Erythroblast (primary cell): ENCODE results near the gene ITGB7.

Experiments
- DNase-seq, 2 experiments: peaks; one replicate each; lab custom pipeline; 2025; lab: John Stamatoyannopoulos, UW
- GATA1 ChIP-seq: IDR thresholded peaks from 2 replicates; pipeline ENCODE4 v1.6.1; 2011; ENCODE audit warnings: low read depth, mild to moderate bottlenecking, control low read depth, low read length, moderate library complexity
- POLR2A ChIP-seq: IDR thresholded peaks from 2 replicates; pipeline ENCODE4 v1.6.1; 2011; ENCODE audit warnings: mild to moderate bottlenecking, low read length

Gene ITGB7

DNA sequence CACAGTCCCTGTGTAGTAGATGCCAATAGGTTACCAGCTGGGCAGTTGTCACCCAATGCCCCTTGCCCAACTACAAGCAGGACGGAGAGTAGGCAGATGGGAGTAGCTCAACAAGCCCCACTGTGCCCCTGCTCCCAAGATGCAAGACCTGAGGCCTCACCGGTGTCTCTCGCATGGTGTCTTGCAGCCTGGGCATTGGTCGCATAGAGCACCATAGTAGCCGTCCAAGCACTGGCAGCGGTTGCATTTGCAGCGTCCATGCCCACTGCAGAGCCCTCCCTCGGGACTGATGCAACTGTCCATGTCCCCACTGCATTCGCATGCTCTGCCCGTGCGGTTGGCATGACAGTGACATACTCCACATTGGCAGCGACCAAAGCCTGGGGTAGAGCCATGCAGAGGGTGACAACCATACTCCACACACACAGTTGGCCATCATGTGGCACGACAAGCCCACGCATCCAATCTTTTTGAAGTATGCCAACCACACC, 14.5 kb downstream of the ITGB7 start:
- TF ChIP-seq POLR2A (peak; percentile 26), GATA1 (no peak)
- no peak for DNase-seq

DNA sequence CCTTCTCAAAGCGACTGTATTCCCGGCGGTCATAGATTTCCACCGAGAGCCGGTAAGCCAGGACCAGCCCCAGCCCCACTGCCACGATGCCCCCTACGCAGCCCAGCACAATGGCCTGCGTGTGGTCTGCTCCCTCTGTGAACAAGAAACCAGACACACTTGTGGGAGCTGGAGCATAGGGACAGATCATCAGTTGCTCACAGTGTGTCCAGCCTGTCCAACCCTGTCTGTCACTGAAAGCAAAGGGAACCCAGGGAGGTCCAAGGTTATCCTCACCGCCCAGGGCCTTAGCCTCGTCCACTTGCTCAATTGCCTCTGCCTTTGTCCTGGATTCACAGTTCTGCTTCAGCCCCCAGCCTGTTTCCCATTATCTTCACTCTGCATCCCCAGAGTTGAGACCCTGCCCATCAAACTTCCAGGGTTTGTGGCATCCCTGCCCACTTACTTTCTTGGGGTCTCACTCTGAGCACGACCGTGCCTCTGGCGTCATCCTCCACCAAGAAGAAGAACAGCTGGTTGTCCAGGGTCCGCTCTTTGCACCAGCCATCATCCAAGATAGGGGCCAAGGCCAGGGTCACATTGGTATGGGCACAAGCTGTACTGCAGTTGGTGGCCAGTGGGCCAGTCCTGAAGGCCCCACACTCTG, 15.0 kb downstream of the ITGB7 start:
- TF ChIP-seq POLR2A (peak; percentile 11), GATA1 (no peak)
- DNase-seq: no peak

DNA sequence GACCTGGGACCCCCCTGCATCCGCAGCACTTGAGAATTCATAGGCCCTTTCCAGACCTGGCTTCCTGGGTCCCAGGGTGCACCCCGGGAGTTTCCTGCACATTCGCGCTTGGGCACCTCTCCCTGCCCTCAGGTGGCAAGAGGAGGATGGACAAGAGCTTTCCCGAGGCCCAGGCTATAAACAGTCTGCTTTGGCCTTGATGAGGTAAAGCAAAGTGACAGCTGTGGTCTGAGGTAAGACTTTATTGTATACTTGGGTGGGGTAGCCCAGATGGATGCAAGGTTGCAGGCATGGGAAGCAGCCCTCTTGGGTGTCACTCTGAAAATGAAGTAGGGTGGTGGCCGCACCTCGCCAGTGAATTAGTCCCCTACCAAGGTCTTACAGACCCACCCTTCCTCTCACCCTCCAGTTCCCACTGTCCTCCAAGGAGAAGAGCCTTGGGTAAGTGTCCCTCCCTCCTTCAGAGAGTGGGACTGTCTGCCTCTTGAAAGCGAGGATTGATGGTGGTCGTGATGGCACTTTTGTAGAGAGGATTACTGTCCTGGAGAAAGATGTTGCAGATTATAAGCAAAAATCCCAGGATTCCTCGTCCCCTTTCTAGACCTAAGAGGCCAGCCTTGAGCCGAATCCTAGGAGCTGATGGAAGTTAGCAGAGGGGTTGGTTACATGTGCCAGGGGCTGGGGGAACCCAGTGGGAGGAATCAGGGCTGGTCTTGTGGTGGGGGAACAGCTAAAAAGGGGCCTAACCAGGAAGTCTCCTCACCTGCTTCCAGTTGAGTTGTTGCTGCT, 15.8 kb downstream of the ITGB7 start:
- no peak for TF ChIP-seq GATA1
- TF ChIP-seq POLR2A: no peak
- no peak for DNase-seq

DNA sequence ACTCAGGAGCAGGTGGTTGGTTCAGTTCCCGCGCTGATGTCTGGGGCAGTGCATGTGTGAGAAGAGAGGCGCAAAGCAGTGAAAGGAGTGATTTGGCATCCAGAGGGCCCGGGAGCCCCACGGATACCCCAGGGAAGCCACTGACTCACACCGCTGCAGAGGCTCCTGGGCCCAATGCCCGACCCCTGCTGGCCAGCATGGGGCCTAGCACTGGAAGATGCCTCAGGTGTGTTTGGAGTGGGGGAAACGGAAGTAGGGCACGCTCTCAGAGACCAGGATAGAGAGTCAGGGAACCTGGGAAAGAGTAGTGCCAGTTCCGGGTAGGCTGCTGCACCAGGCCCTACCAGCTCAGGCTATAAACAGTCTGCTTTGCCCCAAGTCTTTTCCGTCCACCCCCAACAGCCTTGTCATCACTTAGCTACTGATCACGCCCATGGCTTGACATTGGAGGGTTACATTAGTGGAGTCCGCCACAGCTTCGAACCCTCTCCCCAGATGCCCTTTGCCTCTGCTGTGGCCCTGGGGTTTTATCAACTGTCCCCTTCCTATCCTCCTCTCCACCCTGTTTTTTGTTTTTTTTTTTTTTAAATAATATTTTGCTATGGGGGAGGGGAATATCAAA, 16.8 kb downstream of the ITGB7 start:
- TF ChIP-seq GATA1 (no peak), POLR2A (peak; percentile 23)
- peak; percentile 47 to 54 for DNase-seq

DNA sequence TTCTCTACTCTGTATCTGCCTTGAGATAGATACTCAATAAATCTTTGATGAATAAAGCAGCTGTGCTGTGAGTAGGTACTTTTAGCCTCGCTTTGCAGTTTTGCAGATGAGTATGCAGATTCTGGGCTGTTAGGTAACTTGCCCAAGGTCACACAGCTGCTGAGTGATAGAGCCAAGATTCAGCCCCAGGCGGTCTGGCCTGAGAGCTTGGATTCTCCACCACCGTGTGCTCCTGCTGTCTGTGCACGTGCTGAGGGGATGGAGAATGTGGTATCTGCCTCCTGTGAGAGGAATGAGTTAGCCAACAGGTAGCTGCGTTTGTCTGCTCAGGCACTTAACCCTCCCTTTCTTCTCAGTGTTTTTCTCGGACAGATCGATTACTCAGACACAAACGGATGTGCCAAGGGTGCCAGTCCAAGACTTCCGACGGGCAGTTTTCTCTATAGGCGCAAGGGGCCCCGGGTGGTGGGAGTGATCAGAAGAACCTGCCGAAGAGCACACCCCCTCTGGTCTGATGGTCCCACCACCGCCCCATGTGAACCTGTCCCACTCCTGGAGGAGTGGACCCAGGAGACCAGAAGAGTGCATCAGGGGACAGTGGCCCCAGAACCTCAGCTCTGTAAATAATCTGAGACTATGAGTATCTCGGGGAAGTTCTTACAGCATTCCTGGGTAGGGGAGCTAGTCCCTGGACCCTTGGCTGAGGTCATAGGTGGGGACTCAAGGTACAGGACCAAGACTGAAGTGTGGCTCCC, 19.7 kb downstream of the ITGB7 start:
- TF ChIP-seq POLR2A (no peak), GATA1 (no peak)

DNA sequence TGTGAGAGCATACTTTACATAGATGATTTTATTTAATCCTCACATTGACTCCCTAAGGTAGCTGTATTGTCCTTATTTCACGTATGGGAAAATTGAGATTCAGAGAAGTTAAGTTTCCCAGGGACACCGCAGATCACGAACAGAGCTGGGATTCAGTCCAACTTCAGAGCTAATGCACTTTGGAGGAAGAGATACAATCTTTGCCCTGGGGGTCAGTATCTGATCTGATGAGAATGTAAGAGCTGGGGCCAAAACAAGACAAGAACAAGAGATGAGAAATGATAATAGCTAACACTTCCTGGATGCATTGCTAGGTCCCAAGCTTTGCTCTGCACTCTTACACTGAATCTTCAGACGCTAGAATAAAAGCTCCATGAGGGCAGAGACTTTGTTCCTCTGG, 20.3 kb downstream of the ITGB7 start:
- TF ChIP-seq POLR2A: no peak
- no peak for TF ChIP-seq GATA1
- no peak for DNase-seq

More for the DNA sequence above, 19.7 kb downstream of the ITGB7 start:
- DNase-seq: no peak

DNA sequence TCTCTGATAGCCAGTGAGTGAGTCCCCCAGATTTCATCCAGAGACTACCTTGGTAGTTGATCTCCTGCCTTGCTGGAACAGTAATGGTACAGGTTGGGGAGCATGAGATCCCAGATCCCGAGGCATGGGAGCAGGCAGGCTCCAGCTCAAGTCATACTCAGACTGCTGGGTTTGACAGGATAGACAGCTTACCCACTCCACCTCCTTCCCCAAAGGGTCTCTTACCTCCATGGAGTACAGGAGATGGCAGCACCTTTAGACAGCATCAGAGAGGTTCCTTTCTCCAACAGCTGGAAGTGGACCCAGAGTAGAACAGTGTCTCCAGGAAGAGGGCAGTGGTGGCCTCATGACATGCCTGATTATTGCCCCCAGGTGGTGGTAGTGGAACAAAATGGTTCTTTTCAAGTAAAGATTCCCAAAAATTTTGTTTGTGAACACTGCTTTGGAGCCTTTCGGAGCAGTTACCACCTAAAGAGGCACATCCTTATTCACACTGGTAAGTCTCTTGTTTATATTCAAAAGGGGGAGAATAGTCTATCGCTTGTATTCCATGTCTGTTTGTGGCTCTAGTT, 21.4 kb downstream of the ITGB7 start:
- TF ChIP-seq GATA1 (no peak), POLR2A (no peak)
- no peak for DNase-seq

DNA sequence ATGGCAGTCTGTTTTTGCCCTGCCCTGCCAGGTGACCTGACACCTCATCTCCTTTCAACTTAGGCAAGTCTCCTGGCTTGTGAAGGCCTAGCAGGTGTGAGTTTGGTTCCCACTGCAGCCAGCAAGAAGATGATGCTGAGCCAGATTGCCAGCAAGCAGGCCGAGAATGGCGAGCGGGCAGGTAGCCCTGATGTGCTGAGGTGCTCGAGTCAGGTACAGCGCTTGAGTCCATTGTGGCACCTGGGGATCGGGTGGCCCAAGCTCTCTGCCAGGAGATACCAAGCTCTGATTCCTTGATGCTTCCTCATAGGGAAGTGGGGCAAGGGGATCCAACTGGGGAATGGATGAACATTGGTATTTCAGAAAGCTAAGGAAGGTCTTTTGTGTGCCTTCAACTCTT, 22.2 kb downstream of the ITGB7 start:
- DNase-seq: no peak
- TF ChIP-seq GATA1: no peak
- no peak for TF ChIP-seq POLR2A

DNA sequence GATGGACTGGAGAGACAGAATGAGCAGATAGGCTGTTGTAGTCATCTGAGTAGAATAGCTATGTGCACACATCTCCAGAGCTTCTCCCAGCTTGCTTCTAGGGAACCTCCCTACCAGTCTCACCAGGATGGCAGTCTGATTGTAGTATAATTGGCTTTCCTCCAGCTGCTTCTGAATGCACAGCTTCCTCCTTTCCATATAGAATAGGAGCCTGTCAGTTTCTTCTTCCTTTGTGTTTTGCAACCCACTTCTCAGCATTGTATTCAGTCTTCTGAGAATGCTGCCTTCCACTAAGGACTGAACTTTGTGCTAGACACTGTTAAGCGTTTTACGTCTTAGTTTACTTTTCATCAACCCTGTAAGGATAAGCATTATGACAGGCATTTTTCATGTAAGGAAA, 24.1 kb downstream of the ITGB7 start:
- TF ChIP-seq POLR2A: no peak
- TF ChIP-seq GATA1: no peak
- peak in 1 of 2 experiments; percentile 40 for DNase-seq

DNA sequence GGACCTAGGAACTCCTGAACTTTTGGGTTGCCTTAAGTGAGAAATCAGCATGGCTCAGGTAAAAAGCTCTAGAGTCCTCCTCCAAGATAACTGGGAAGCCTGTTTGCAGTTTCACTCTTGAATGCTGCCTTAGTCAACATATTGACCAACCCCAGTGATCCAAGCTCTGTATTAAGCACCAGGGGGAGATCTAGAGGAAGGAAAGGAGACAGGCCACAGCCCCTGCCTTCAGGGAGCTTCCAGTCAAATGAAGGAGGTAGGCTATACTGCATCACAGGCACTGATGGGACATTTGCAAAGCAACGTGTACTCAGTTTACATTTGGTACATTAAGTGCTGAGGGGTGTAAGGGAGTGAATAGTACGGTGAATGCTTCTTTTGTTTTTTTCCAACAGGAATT, 25.1 kb downstream of the ITGB7 start:
- DNase-seq: no peak

DNA sequence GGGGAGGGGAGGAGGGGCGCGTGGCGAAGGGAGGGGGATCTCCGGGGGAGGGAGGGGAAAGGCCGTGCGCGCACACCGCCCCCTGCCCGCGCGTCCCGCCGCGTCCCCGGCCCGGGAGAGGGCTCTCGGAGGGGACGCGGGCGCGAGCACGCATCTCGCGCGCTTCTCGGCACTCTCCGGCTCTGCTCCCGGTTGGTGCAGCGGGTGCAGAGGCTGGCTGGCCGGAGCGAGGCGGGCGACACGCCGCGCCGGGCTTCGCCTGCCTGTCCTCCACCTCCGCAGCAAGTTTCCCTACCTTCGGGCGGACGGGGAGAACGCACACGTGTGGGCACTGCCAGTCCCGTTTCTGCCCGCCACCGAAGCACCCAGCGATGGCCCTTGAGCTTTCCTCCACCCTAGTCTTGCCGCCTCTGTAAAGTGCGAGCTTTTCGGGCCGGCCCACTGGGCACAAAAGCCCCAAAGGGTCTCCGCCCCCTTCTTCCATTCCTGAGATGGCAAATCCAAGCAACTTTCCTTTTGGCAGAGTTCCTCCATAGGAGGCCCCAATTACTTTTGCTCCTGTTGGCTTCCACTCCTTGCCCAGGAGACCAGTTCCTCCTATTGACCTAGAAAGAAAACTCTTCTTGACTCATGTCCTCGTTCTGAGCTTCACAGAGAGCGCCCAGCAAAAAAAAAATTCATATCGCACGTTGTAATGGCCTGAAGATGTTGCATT, 26.0 kb downstream of the ITGB7 start:
- DNase-seq: peak; percentile 86
- TF ChIP-seq POLR2A: no peak
- no peak for TF ChIP-seq GATA1

More for the DNA sequence above, 25.1 kb downstream of the ITGB7 start:
- TF ChIP-seq POLR2A (no peak), GATA1 (no peak)

DNA sequence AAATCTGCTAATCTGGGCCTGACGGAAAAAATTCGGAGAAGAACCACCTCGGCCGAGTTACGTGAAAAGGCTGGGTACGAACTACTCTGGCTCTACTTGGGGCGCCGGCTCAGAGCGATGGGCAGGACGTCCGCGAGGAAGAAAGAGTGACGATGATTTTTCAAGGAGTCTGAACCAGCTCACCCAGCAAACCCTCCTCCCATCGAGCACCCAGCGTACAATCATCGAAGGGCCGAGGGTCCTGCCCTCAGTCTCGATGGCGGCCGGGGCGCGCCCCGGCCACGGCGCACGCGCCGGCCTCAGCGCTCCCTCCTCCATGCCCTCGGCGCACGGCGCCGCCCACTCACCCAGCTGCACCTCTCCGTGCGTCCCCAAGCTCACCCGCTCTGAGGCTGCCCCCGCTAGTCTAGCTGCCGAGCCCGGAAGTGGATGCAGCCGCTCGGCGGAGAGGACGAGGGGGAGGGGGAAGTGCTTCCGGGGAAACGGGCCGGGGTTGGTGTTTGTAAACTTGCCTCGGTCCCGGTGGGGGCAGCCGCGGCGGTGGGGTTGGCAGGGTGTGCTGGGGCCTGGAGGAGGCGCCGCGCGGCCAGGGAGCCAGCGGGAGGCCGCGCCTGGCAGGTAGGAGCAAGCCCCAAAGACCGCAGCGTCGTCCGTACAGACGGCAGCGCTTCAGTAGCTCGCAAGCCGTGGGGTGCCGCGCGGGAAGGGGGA, 26.7 kb downstream of the ITGB7 start, which contains the start of the genes CSAD and ZNF740:
TSS of gene CSAD (minus strand) at position 706 of the 711 bp plus-strand sequence. CDS start 7,455 bp downstream, outside the sequence.
TSS of gene ZNF740 (plus strand) at position 503 of the 711 bp plus-strand sequence. CDS start 1,262 bp downstream, outside the sequence.
- peak; percentile 85 for TF ChIP-seq POLR2A
- TF ChIP-seq GATA1: no peak
- peak; percentile 95 for DNase-seq
